Thymus (tissue), 11 donors: ENCODE measurements around the gene LARGE1. TPM values are rescaled to one million over a fixed set of nuclear protein-coding genes. Genes with fewer than 3 reads are reported as not detected.

Source experiments
- DNase-seq, 9 donors: peaks; one replicate each; pipeline ENCODE4 v3.0.0-alpha.2; 2013; ENCODE audit warnings: low spot score in 9 of 9, low read depth in 6 of 9, missing footprints in 1 of 9
- H3K27ac ChIP-seq, 2 donors: one replicate each; pipeline ENCODE4 v1.5.1; 2013; ENCODE audit warnings: control low read depth in 1 of 2, low read depth in 1 of 2, low read length in 1 of 2, mild to moderate bottlenecking in 1 of 2, moderate library complexity in 1 of 2
- H3K27me3 ChIP-seq, 2 donors: one replicate each; pipeline ENCODE4 v1.5.1; 2013; ENCODE audit warnings: low read length in 1 of 2; ENCODE audit not compliant: control insufficient read depth in 2 of 2, insufficient read depth in 1 of 2
- H3K36me3 ChIP-seq, 2 donors: one replicate each; pipeline ENCODE4 v1.5.1; 2013; ENCODE audit warnings: low read length in 1 of 2, mild to moderate bottlenecking in 1 of 2, moderate library complexity in 1 of 2; ENCODE audit not compliant: control insufficient read depth in 2 of 2, insufficient read depth in 2 of 2
- H3K4me1 ChIP-seq, 2 donors: one replicate each; pipeline ENCODE4 v1.5.1; 2013; ENCODE audit warnings: low read length in 2 of 2; ENCODE audit not compliant: control insufficient read depth in 2 of 2, insufficient read depth in 2 of 2
- H3K4me3 ChIP-seq, 2 donors: one replicate each; pipeline ENCODE4 v1.5.1; 2013; ENCODE audit warnings: low read length in 2 of 2, control low read depth in 1 of 2, mild to moderate bottlenecking in 1 of 2
- H3K9me3 ChIP-seq, 2 donors: one replicate each; pipeline ENCODE4 v1.5.1; 2013; ENCODE audit warnings: low read length in 1 of 2, mild to moderate bottlenecking in 1 of 2; ENCODE audit not compliant: control insufficient read depth in 2 of 2, insufficient read depth in 1 of 2
- WGBS: extraction: QIAGEN DNeasy Blood & Tissue Kit; methylation state at CpG from one replicate; pipeline ENCODE4 v1.1.7; 2013; 5-methylcytosine and 5-hydroxymethylcytosine counted together
- polyA plus RNA-seq: library from polyadenylated mRNA; stranded (reverse); fragments of 200-250 nt; gene quantifications from one replicate; pipeline ENCODE4 v1.2.3, GENCODE V29; 2013
- total RNA-seq: library from RNA; stranded (reverse); fragments of 120-200 nt; gene quantifications from one replicate; pipeline ENCODE4 v1.2.4, GENCODE V29; 2013
- donor health status: healthy.

The LARGE1 gene
- total and polyA plus RNA-seq, 2 donors: 1.8 to 3.1 TPM

DNA sequence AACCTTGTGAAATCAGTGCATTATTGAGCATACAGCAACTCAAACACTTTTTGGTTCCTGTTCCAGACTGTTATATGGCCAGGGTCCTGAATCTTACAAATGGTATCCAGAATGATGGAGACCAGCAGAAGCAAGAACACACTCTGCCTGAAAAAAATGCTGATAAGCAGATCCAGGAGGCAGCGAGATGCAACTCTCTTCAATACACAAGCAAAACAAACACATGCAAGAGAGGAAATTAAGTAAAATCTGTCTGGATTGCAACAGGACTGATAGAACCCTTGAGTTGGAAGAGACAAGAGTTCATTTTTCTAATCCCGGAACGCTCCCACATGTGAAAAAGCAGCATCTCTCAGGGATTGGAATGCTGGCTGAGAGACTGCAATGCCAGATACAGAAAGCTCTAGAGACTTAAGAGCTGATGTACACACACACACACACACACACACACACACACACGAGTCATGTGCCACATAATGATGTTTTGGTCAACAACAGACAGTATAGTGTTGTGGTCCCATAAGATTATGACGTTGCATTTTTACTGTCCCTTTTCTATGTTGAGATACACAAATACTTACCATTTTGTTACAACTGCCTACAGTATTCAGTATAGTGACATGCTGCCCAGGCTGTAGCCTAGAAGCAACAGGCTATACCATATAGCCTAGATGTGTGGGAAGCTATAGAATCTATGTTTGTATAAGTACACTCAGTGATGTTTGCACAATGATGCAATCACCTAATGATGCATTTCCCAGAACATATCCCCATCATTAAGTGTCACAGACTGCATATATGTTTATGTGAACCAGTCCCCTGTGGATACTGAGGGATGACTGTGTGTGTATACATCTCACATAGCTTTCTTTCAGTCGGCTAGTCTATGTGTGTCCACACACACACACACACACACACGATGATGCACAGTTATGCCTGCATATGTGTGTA, 406.6 kb downstream of the LARGE1 start:
- Histone ChIP-seq H3K27me3 (no peaks in the 10 kb centered on the region), H3K4me3 (no peak overlapping the region), H3K9me3 (no peaks in the 10 kb centered on the region), H3K4me1 (no peaks in the 10 kb centered on the region), H3K27ac (no peak overlapping the region), H3K36me3 (no peaks in the 10 kb centered on the region)
- 91% methylated on average over 7 of the region's 7 CpGs for whole genome bisulfite sequencing
- no peak for DNase-seq

DNA sequence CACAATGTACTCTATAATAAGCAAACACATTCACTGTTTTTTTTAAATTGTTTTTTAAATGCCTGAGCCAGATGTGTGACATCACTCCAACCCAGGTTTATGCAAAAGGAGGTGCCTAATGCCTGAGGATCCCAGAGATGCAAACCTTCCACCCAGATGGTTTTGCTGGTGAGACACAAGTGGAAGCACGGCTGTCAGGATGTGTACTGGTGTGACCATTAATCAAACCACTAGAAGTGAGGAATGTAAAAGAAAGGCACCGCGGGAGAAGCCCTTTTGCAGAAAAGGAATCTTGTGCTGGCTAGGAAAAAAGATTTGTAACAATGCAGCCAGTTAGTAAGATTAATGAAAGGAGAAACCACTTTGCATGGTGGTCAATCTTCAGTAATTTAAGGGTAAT, 407.4 kb downstream of the LARGE1 start:
- no peaks in the 10 kb centered on the region for H3K9me3 ChIP-seq
- WGBS: 74% methylated on average over 3 of the region's 3 CpGs
- no peaks in the 10 kb centered on the region for H3K4me1 ChIP-seq
- DNase-seq: no peak
- H3K4me3 ChIP-seq: no peak overlapping the region
- no peak overlapping the region for H3K27ac ChIP-seq
- no peaks in the 10 kb centered on the region for H3K27me3 ChIP-seq
- no peaks in the 10 kb centered on the region for H3K36me3 ChIP-seq

- no peaks in the 10 kb centered on the region for H3K9me3 ChIP-seq
- no peak overlapping the region for H3K27ac ChIP-seq
- 96% methylated on average over 6 of the region's 6 CpGs for WGBS
- H3K4me1 ChIP-seq: no peaks in the 10 kb centered on the region
- no peaks in the 10 kb centered on the region for H3K36me3 ChIP-seq
- H3K27me3 ChIP-seq: no peaks in the 10 kb centered on the region
- no peak for DNase-seq
- H3K4me3 ChIP-seq: no peak overlapping the region
Measured at GRCh38 chr22:33510429-33510904, 409.8 kb downstream of the LARGE1 start.

GRCh38 chr22:33504941-33505625, 415.2 kb downstream of the LARGE1 start:
- Histone ChIP-seq H3K27me3 (no peaks in the 10 kb centered on the region), H3K4me3 (no peak overlapping the region), H3K4me1 (no peaks in the 10 kb centered on the region), H3K27ac (no peak overlapping the region), H3K9me3 (no peaks in the 10 kb centered on the region), H3K36me3 (no peaks in the 10 kb centered on the region)
- DNase-seq: no peak
- WGBS: 89% methylated on average over 7 of the region's 7 CpGs

DNA sequence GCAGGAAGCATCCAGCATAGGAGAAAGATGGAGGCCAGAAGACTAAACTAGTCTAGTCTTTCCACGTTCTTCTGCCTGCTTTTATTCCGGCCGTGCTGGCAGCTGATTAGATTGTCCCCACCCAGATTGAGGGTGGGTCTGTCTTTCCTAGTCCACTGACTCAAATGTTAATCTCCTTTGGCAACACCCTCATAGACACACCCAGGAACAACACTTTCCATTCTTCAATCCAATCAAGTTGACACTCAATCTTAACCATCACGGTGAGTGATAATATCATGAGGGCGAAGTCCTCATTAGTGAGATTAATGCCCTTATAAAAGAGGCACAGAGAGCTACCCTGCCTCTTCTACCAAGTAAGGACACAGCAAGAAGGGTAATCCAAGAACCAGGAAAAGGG, 424.2 kb downstream of the LARGE1 start:
- H3K9me3 ChIP-seq: no peaks in the 10 kb centered on the region

GRCh38 chr22:33493476-33494205, 426.6 kb downstream of the LARGE1 start:
- peaks cover 0 to 11% of the 10 kb centered on the region in 2 donors for H3K4me1 ChIP-seq
- H3K9me3 ChIP-seq: no peaks in the 10 kb centered on the region
- no peaks in the 10 kb centered on the region for H3K27me3 ChIP-seq
- H3K36me3 ChIP-seq: no peaks in the 10 kb centered on the region
- 93% methylated on average over 4 of the region's 4 CpGs for WGBS
- no peak overlapping the region for H3K27ac ChIP-seq
- H3K4me3 ChIP-seq: no peak overlapping the region
- no peak for DNase-seq

More for the DNA sequence above, 424.2 kb downstream of the LARGE1 start:
- 77% methylated on average over 5 of the region's 5 CpGs for WGBS
- H3K27me3 ChIP-seq: no peaks in the 10 kb centered on the region
- H3K36me3 ChIP-seq: no peaks in the 10 kb centered on the region
- peaks cover 0 to 11% of the 10 kb centered on the region in 2 donors for H3K4me1 ChIP-seq
- H3K4me3 ChIP-seq: no peak overlapping the region
- no peak overlapping the region for H3K27ac ChIP-seq
- no peak for DNase-seq

- no peaks in the 10 kb centered on the region for H3K36me3 ChIP-seq
- WGBS: 37% methylated on average over 4 of the region's 4 CpGs
- H3K4me3 ChIP-seq: no peak overlapping the region
- no peaks in the 10 kb centered on the region for H3K27me3 ChIP-seq
- H3K27ac ChIP-seq: peak overlapping the region; percentile 47 to 77
- peaks cover 0 to 11% of the 10 kb centered on the region in 2 donors for H3K4me1 ChIP-seq
- no peaks in the 10 kb centered on the region for H3K9me3 ChIP-seq
- peak; percentile 15 to 69 (median 31) for DNase-seq
Measured at GRCh38 chr22:33492210-33492651, 428.0 kb downstream of the LARGE1 start.

GRCh38 chr22:33487041-33487716, 433.1 kb downstream of the LARGE1 start:
- no peak overlapping the region for H3K4me3 ChIP-seq
- H3K4me1 ChIP-seq: peaks cover 0 to 6% of the 10 kb centered on the region in 2 donors
- H3K36me3 ChIP-seq: no peaks in the 10 kb centered on the region
- no peaks in the 10 kb centered on the region for H3K9me3 ChIP-seq
- 91% methylated on average over 6 of the region's 6 CpGs for WGBS
- DNase-seq: no peak
- H3K27me3 ChIP-seq: no peaks in the 10 kb centered on the region
- H3K27ac ChIP-seq: no peak overlapping the region
